Common myeloid progenitor, CD34-positive (primary cell): ENCODE data around the gene PTCSC3.

Source experiments
- CTCF ChIA-PET: fragments of 350-600 bp; sonication (Branson Sonifier 250); formaldehyde crosslinking; loops from one replicate; lab custom pipeline; 2021; ENCODE audit warnings: antibody characterized with exemption; lab: Charles Lee
- POLR2A ChIA-PET: fragments of 350-600 bp; sonication (Branson Sonifier 250); formaldehyde crosslinking; loops from one replicate; lab custom pipeline; 2021; ENCODE audit warnings: antibody characterized with exemption; lab: Charles Lee
- DNase-seq, 3 donors: peaks; one replicate each; pipeline versions ENCODE4 v3.0.0 to v3.0.0-alpha.2; 2013
- H3K27ac ChIP-seq, 2 experiments: 1 replicate in 1 of 2; 2 replicates in 1 of 2; pipeline ENCODE4 v1.7.0; 2013; ENCODE audit warnings: inconsistent platforms in 2 of 2, low read length in 2 of 2, mild to moderate bottlenecking in 2 of 2, low read depth in 1 of 2, moderate library complexity in 1 of 2; ENCODE audit not compliant: severe bottlenecking in 2 of 2, insufficient read depth in 1 of 2, poor library complexity in 1 of 2
- H3K27me3 ChIP-seq, 5 experiments: replicated peaks in 2 of 5; 1 replicate in 3 of 5; 2 replicates in 2 of 5; pipeline versions ENCODE4 v1.6.1 to v1.7.0; 2013; ENCODE audit warnings: low read length in 4 of 5, mild to moderate bottlenecking in 2 of 5, moderate library complexity in 2 of 5, inconsistent platforms in 1 of 5; ENCODE audit not compliant: insufficient read depth in 5 of 5, control insufficient read depth in 4 of 5
- H3K36me3 ChIP-seq, 4 experiments: 1 replicate in 2 of 4; 2 replicates in 2 of 4; pipeline versions ENCODE4 v1.6.1 to v1.7.0; 2013; ENCODE audit warnings: low read length in 3 of 4, control low read depth in 1 of 4, mild to moderate bottlenecking in 1 of 4; ENCODE audit not compliant: control insufficient read depth in 4 of 4, insufficient read depth in 4 of 4
- H3K4me1 ChIP-seq, 4 experiments: 1 replicate in 3 of 4; 2 replicates in 1 of 4; pipeline versions ENCODE4 v1.6.1 to v1.7.1; 2013; ENCODE audit warnings: low read length in 3 of 4, mild to moderate bottlenecking in 3 of 4, control low read depth in 1 of 4, inconsistent platforms in 1 of 4, moderate library complexity in 1 of 4; ENCODE audit not compliant: control insufficient read depth in 4 of 4, insufficient read depth in 4 of 4; ENCODE audit errors: control extremely low read depth in 1 of 4
- H3K4me3 ChIP-seq, 7 experiments: 1 replicate in 4 of 7; 2 replicates in 3 of 7; pipeline versions ENCODE4 v1.5.1 to v1.7.0; 2013; ENCODE audit warnings: mild to moderate bottlenecking in 7 of 7, low read length in 6 of 7, moderate library complexity in 6 of 7, inconsistent platforms in 2 of 7, low read depth in 2 of 7, control low read depth in 1 of 7; ENCODE audit not compliant: insufficient read depth in 4 of 7, control insufficient read depth in 1 of 7; ENCODE audit errors: extremely low read depth in 1 of 7
- H3K9me3 ChIP-seq, 5 experiments: 1 replicate in 4 of 5; 2 replicates in 1 of 5; pipeline versions ENCODE4 v1.6.1 to v1.7.1; 2013; ENCODE audit warnings: low read length in 4 of 5, mild to moderate bottlenecking in 2 of 5, inconsistent platforms in 1 of 5, low read depth in 1 of 5, moderate library complexity in 1 of 5; ENCODE audit not compliant: control insufficient read depth in 4 of 5, insufficient read depth in 2 of 5; ENCODE audit errors: control extremely low read depth in 1 of 5
- WGBS: methylation state at CpG from one replicate; pipeline ENCODE4 v1.1.5; 2013; ENCODE audit not compliant: insufficient coverage; 5-methylcytosine and 5-hydroxymethylcytosine counted together

Gene PTCSC3

GRCh38 chr14:36177489-36177888 is 967 bp upstream of the PTCSC3 start:
- Histone ChIP-seq H3K9me3 (no peaks in the 10 kb centered on the region), H3K36me3 (no peaks in the 10 kb centered on the region), H3K27ac (no peak overlapping the region), H3K4me3 (no peak overlapping the region), H3K27me3 (peaks cover 0 to 3% (median 3%) of the 10 kb centered on the region in 5 experiments), H3K4me1 (no peaks in the 10 kb centered on the region)
- WGBS = 83% methylated on average over 1 of the region's 1 CpG
- DNase-seq = no peak
- CTCF ChIA-PET = no interaction called here
- POLR2A ChIA-PET = no interaction called here

GRCh38 chr14:36174767-36175424 is 1.6 kb downstream of the PTCSC3 start:
- DNase-seq = no peak
- Histone ChIP-seq H3K4me3 (no peak overlapping the region), H3K9me3 (no peaks in the 10 kb centered on the region), H3K27ac (no peak overlapping the region), H3K27me3 (peaks cover 0 to 7% (median 4%) of the 10 kb centered on the region in 5 experiments), H3K36me3 (no peaks in the 10 kb centered on the region), H3K4me1 (no peaks in the 10 kb centered on the region)
- POLR2A ChIA-PET = no interaction called here
- 89% methylated on average over 5 of the region's 5 CpGs for WGBS
- CTCF ChIA-PET = no interaction called here

GRCh38 chr14:36173161-36173560 is 3.4 kb downstream of the PTCSC3 start:
- ChIA-PET CTCF (no interaction called here), POLR2A (no interaction called here)
- Histone ChIP-seq H3K36me3 (no peaks in the 10 kb centered on the region), H3K27me3 (peaks cover 0 to 8% (median 4%) of the 10 kb centered on the region in 5 experiments), H3K4me3 (no peak overlapping the region), H3K9me3 (no peaks in the 10 kb centered on the region), H3K27ac (no peak overlapping the region), H3K4me1 (no peaks in the 10 kb centered on the region)
- 100% methylated on average over 1 of the region's 1 CpG for WGBS
- DNase-seq = no peak

GRCh38 chr14:36171607-36172006 is 4.9 kb downstream of the PTCSC3 start:
- DNase-seq = no peak
- ChIA-PET CTCF (no interaction called here), POLR2A (no interaction called here)
- Histone ChIP-seq H3K27me3 (peaks cover 0 to 9% (median 6%) of the 10 kb centered on the region in 5 experiments), H3K27ac (no peak overlapping the region), H3K4me1 (no peaks in the 10 kb centered on the region), H3K9me3 (no peaks in the 10 kb centered on the region), H3K36me3 (no peaks in the 10 kb centered on the region), H3K4me3 (no peak overlapping the region)
- 56% methylated on average over 2 of the region's 3 CpGs for WGBS

- H3K27ac ChIP-seq = no peak overlapping the region
- POLR2A ChIA-PET = no interaction called here
- 100% methylated on average over 1 of the region's 5 CpGs for WGBS
These were observed 9.1 kb downstream of the PTCSC3 start for GRCh38 chr14:36167431-36167830.

GRCh38 chr14:36163451-36163850 is 13.1 kb downstream of the PTCSC3 start:
- Histone ChIP-seq H3K4me3 (no peak overlapping the region), H3K36me3 (no peaks in the 10 kb centered on the region), H3K27ac (no peak overlapping the region), H3K27me3 (peaks cover 0 to 4% (median 4%) of the 10 kb centered on the region in 5 experiments), H3K4me1 (no peaks in the 10 kb centered on the region), H3K9me3 (no peaks in the 10 kb centered on the region)
- POLR2A ChIA-PET = no interaction called here
- DNase-seq = no peak
- CTCF ChIA-PET = no interaction called here
- no CpG with 5 or more reads among the region's 5 CpGs for WGBS

More at GRCh38 chr14:36167431-36167830, 9.1 kb downstream of the PTCSC3 start:
- H3K9me3 ChIP-seq = no peaks in the 10 kb centered on the region
- no peaks in the 10 kb centered on the region for H3K36me3 ChIP-seq
- DNase-seq = no peak
- CTCF ChIA-PET = interaction anchor here (0.7 kb wide), 1 partner anchor 388 kb away, joined by 3 read pairs; no protein-coding TSS in a partner anchor
- peaks cover 0 to 9% (median 5%) of the 10 kb centered on the region in 5 experiments for H3K27me3 ChIP-seq
- no peak overlapping the region for H3K4me3 ChIP-seq
- no peaks in the 10 kb centered on the region for H3K4me1 ChIP-seq

GRCh38 chr14:36162267-36162666 is 14.3 kb downstream of the PTCSC3 start:
- WGBS = 78% methylated on average over 4 of the region's 9 CpGs
- no peaks in the 10 kb centered on the region for H3K9me3 ChIP-seq
- ChIA-PET CTCF (no interaction called here), POLR2A (no interaction called here)
- peaks cover 0 to 4% (median 2%) of the 10 kb centered on the region in 5 experiments for H3K27me3 ChIP-seq
- no peak overlapping the region for H3K4me3 ChIP-seq
- no peak for DNase-seq
- H3K4me1 ChIP-seq = no peaks in the 10 kb centered on the region
- no peaks in the 10 kb centered on the region for H3K36me3 ChIP-seq
- H3K27ac ChIP-seq = no peak overlapping the region
